MCF 10A (cell line): ENCODE results near the gene SAMD4B. TPM values are rescaled to one million over a fixed set of nuclear protein-coding genes. Genes with fewer than 3 reads are reported as not detected.
A peak's percentile ranks its signal among the peaks of the same experiment; 100 is the strongest.

Experiments used
- BruUV-seq: library from RNA; stranded (reverse); fragments of 400-500 nt; replicated peaks from 2 replicates; lab custom pipeline; 2021; lab: Mats Ljungman, UMichigan
- CTCF ChIA-PET: fragments of 300-600 bp; sonication (Branson Sonifier 250); formaldehyde crosslinking; extraction: SDS; loops from one replicate; lab custom pipeline; 2021; ENCODE audit warnings: antibody characterized with exemption, inconsistent platforms; lab: Yijun Ruan, JAX
- POLR2A ChIA-PET: fragments of 300-600, 350-650 bp; sonication (Branson Sonifier 250); formaldehyde crosslinking; extraction: SDS; loops from one replicate; lab custom pipeline; 2020; ENCODE audit warnings: antibody characterized with exemption, inconsistent platforms; lab: Yijun Ruan, JAX
- DNase-seq: peaks from one replicate; pipeline ENCODE4 v3.0.0-alpha.2; 2018; ENCODE audit not compliant: unreplicated experiment
- H3K27ac Mint-ChIP-seq: one replicate; pipeline ENCODE4 v1.8.0; 2022; ENCODE audit warnings: mild to moderate bottlenecking, low read depth, mixed read lengths; ENCODE audit not compliant: unreplicated experiment
- H3K27me3 Mint-ChIP-seq: one replicate; pipeline ENCODE4 v1.8.0; 2022; ENCODE audit warnings: mixed read lengths; ENCODE audit not compliant: insufficient read depth, unreplicated experiment
- H3K36me3 Mint-ChIP-seq: one replicate; pipeline ENCODE4 v1.8.0; 2022; ENCODE audit warnings: mild to moderate bottlenecking, moderate library complexity, mixed read lengths; ENCODE audit not compliant: insufficient read depth, unreplicated experiment
- H3K4me1 Mint-ChIP-seq: one replicate; pipeline ENCODE4 v1.8.0; 2022; ENCODE audit warnings: mixed read lengths; ENCODE audit not compliant: insufficient read depth, unreplicated experiment
- H3K4me3 Mint-ChIP-seq: one replicate; pipeline ENCODE4 v1.8.0; 2022; ENCODE audit warnings: mild to moderate bottlenecking, moderate library complexity, mixed read lengths; ENCODE audit not compliant: unreplicated experiment
- H3K9me3 Mint-ChIP-seq: one replicate; pipeline ENCODE4 v1.8.0; 2022; ENCODE audit warnings: mixed read lengths; ENCODE audit not compliant: unreplicated experiment
- CTCF ChIP-seq: fragments of 200-600 bp; IDR thresholded peaks from one replicate; pipeline ENCODE4 v1.8.0; 2022; ENCODE audit warnings: antibody characterized with exemption, mild to moderate bottlenecking; ENCODE audit not compliant: unreplicated experiment
- intact Hi-C: fragments of 100-400 bp; cut with micrococcal nuclease; formaldehyde crosslinking; loops from 2 replicates; pipeline ENCODE4 v1.14.1; 2022
- total RNA-seq: library from RNA; stranded (reverse); gene quantifications from 2 replicates; pipeline ENCODE4 v1.2.3, GENCODE V29; 2022

The SAMD4B gene
- total RNA-seq, 1 experiment from 2014 or later = 65.4 TPM

GRCh38 chr19:39428283-39429112 is 86.3 kb downstream of the SAMD4B start:
- TF ChIP-seq CTCF = no peak
- DNase-seq = no peak
- ChIA-PET POLR2A (interaction anchor here (0.7 to 3.4 kb wide), 4 partner anchors 7 to 30 kb away, joined by 3 to 35 read pairs (median 4); partner anchors contain the start of genes RPS16 and SUPT5H), CTCF (interaction anchor here (0.7 to 1.7 kb wide), 4 partner anchors 9 to 542 kb away, joined by 3 to 6 read pairs (median 4); partner anchors contain the start of gene PLEKHG2)
- Mint-ChIP-seq H3K36me3 (peaks cover 36% of the 10 kb centered on the region), H3K4me1 (no peaks in the 10 kb centered on the region), H3K4me3 (no peak overlapping the region), H3K9me3 (no peaks in the 10 kb centered on the region), H3K27me3 (no peaks in the 10 kb centered on the region), H3K27ac (no peak overlapping the region)
- intact Hi-C loops = no loop called here
- no TSS peak for BruUV-seq

GRCh38 chr19:39430675-39431593 is 88.7 kb downstream of the SAMD4B start:
- H3K36me3 Mint-ChIP-seq = peaks cover 61% of the 10 kb centered on the region
- peak overlapping the region; percentile 38 for H3K4me3 Mint-ChIP-seq

GRCh38 chr19:39432677-39433025 is 90.4 kb downstream of the SAMD4B start:
- Mint-ChIP-seq H3K27ac (no peak overlapping the region), H3K27me3 (no peaks in the 10 kb centered on the region), H3K36me3 (peaks cover 65% of the 10 kb centered on the region), H3K4me1 (peaks cover 8% of the 10 kb centered on the region), H3K9me3 (no peaks in the 10 kb centered on the region), H3K4me3 (no peak overlapping the region)
- TF ChIP-seq CTCF = no peak
- BruUV-seq = no TSS peak
- POLR2A ChIA-PET = interaction anchor here (0.6 to 5.1 kb wide), 9 partner anchors 12 to 620 kb away, joined by 3 to 42 read pairs (median 7); partner anchors contain the start of genes MED29, PAF1, PLEKHG2 and ZFP36
- intact Hi-C loops = no loop called here
- CTCF ChIA-PET = interaction anchor here (0.6 to 0.8 kb wide), 6 partner anchors 8 to 465 kb away, joined by 3 to 4 read pairs (median 3); no protein-coding TSS in a partner anchor
- no peak for DNase-seq

More at GRCh38 chr19:39430675-39431593, 88.7 kb downstream of the SAMD4B start:
- H3K27me3 Mint-ChIP-seq = no peaks in the 10 kb centered on the region
- CTCF ChIA-PET = no interaction called here
- POLR2A ChIA-PET = interaction anchor here (0.8 to 5.1 kb wide), 6 partner anchors 14 to 40 kb away, joined by 5 to 42 read pairs (median 8); partner anchors contain the start of genes MED29, PAF1, PLEKHG2 and SUPT5H
- TSS peak; percentile 49 for BruUV-seq
- TF ChIP-seq CTCF = no peak
- peak overlapping the region; percentile 71 for H3K27ac Mint-ChIP-seq
- no peaks in the 10 kb centered on the region for H3K9me3 Mint-ChIP-seq
- H3K4me1 Mint-ChIP-seq = no peaks in the 10 kb centered on the region
- DNase-seq = peak; percentile 98
- intact Hi-C loops = loop anchor here (2.0 kb wide), 1 partner anchor 40 kb away; the partner anchor contains the start of genes MED29 and PAF1
